HEK293T (cell line): ENCODE results near the gene TSGA10IP.

Source experiments
- BHLHE40 ChIP-seq: fragments of 450-650 bp; IDR thresholded peaks from 2 replicates; pipeline ENCODE4 v1.6.1; 2016; ENCODE audit warnings: mild to moderate bottlenecking, moderate library complexity, borderline replicate concordance
- ELF4 ChIP-seq: fragments of 450-650 bp; IDR thresholded peaks from 2 replicates; pipeline ENCODE4 v1.6.1; 2017; ENCODE audit warnings: antibody characterized with exemption
- LEF1 ChIP-seq: fragments of 450-650 bp; IDR thresholded peaks from 2 replicates; pipeline ENCODE4 v1.6.1; 2017; ENCODE audit warnings: mild to moderate bottlenecking, borderline replicate concordance
- SUZ12 ChIP-seq: fragments of 450-650 bp; IDR thresholded peaks from 2 replicates; pipeline ENCODE4 v1.6.1; 2016; ENCODE audit warnings: mild to moderate bottlenecking

DNA sequence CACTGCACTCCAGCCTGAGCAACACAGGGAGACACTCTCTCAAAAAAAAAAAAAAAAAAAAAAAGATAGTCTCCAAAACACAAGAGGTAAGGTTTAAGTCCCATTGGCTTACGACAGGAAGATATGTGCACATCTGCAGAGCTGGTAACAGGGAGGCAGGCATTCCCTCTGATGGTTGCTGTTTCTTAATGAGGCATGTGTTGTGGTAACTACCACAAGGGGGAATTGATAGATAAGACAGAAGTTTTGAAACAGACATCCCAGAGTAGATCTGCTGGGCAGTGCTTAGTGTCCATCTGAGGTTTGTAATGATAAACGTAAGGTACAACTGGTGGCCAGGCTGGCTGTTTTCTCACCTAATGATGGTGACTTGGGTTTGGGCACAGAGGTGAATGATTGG, 52.0 kb downstream of the TSGA10IP start:
- TF ChIP-seq BHLHE40 (no peak), ELF4 (no peak), SUZ12 (no peak), LEF1 (no peak)
